Measurements from ENCODE around the gene STOML2.
"Not testable (repeated sequence)": the region's sequence is repeated elsewhere in the genome, so short reads cannot be mapped to it uniquely, and the experiment has no call there.

Gene STOML2

DNA sequence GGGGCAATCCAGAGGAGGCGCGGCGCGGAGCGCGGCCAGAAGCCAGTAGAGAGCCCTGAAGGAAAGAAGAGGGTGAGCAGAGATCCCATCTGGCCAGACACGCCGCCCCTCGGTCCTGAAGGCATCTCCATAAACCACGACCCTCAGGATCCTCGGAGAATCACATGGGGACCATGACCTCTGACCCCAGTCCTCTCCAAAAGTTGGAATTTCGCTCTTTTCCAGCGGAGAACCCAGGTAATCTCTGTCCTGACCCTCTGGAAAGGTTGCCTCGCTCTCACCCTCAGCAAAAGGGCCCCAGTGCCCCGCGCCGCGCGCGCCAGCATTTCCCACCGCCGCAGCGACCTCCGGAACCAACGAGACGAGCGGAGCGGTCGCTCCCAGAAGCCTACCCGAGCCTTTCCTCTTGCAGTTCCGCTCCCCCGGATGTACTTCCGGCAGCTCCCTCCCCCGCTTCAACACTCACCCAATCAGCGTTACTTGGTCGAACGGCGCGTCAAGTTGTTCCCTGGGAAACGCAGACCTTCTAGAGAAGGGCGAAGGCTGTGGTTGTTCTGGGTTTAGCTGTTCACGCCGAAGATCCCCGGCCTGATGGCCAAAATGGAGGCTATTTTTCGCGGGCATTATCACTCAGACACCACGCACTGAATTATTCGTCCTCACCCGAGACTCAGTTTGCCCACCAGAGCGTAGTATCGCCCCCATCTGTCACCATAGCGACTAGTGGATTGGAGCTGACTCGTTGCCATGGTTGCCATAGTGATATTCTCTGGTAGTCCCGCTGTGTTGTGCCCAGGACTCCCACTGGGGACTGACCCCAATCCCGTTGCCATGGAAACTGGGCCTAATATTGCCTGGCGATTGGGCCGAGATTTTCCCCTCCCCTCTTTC lies at the start of gene STOML2:
Gene STOML2, minus strand, starts transcription at position 363 of the 891 bp plus-strand sequence. Its CDS starts 37 bp downstream, at position 326.
- peak; percentile 95 to 96 for DNase-seq

GRCh38 chr9:35147941-35148563 lies 45.1 kb upstream of the STOML2 start:
- DNase-seq = not testable (repeated sequence)

- no peak for DNase-seq
Observed at GRCh38 chr9:35142037-35142436, 39.1 kb upstream of the STOML2 start.

DNA sequence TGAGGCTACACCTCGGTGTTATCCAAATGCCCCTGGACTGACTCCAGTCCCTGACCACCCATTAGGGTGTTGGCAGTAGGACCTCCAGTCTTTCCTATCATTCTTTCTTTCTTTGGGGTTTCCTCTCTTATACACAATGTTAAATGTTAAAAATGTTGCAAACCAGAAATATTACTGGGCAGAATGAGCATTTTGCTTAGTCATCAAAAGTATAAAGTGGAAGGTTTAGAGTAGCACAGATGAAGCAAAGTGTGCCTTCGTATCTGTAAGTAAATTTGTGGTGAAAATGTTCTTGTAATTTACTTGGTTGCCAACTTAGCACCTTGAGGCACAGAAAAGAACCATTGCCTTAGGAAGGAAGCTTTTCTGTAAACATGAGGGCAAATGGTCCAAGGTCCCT lies 37.2 kb upstream of the STOML2 start:
- DNase-seq = no peak

DNA sequence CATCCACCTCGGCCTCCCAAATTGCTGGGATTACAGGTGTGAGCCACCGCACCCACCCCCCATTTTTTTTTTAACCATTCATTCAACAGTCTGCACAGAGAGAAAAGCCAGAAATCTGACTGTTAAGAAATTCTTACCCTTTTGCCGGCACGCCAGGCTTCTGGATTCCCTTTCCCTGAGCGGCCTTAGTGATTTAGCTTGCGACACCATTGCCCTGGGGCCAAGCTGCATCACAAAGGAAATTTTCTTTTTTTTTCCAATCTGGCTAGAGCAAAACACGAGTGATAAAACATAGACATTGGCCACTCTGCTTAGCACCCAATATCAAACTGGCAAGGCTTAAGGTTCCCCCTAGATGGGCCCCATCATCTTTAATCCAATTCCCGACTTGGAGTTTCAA lies 33.9 kb upstream of the STOML2 start:
- no peak for DNase-seq

- no peak for DNase-seq
Observed at GRCh38 chr9:35135988-35136387, 33.1 kb upstream of the STOML2 start.

DNA sequence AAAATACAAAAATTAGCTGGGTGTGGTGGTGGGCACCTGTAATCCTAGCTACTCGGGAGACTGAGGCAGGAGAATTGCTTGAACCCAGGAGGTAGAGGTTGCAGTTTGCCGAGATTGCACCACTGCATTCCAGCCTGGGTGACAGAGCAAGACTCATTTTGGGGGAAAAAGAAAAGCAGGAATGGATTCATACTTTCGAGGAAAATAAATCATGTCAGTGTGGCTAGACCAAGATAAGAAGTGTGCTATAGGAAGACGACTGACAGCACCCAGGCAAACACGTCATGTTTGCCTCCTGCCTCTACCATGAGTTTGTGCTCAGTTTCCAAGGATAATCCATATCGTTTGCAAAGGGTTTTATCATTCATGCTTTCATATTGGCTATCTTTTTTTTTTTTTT lies 32.0 kb upstream of the STOML2 start:
- no peak for DNase-seq

DNA sequence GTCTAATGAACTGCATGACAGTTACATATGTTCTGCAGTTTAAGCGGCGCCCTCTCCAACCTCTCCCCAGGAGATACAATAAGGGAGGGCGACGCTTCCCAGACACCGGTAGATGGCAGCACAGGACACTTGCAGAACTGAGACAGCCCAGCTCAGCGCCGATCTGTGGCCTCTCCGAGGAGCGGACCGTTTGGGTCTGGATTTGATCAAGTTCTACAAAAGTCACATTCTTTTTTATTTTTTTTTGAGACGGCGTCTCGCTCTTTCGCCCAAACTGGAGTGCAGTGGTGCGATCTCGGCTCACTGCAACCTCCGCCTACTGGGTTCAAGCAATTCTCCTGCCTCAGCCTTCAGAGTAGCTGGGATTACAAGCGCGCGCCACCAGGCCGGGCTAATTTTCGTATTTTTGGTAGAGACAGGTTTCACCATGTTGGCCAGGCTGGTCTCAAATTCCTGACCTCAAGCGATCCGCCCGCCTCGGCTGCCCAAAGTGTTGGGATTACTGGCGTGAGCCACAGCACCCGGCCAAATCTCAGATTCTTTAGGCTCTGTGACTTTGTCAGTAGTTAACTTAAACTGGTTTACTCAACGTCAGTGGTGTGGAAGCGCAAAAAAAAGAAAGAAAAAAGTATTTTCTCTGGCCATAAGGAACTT lies 14.1 kb upstream of the STOML2 start:
- peak; percentile 93 to 95 for DNase-seq

- DNase-seq = no peak
Observed at GRCh38 chr9:35116539-35116897, 13.6 kb upstream of the STOML2 start.

- DNase-seq = peak; percentile 97 to 100
Observed at GRCh38 chr9:35115680-35116538, 13.0 kb upstream of the STOML2 start, which contains the start of gene ATOSB. Gene ATOSB, minus strand, starts transcription at chr9:35115862. Its CDS starts 7,588 bp downstream, at chr9:35108274.

DNA sequence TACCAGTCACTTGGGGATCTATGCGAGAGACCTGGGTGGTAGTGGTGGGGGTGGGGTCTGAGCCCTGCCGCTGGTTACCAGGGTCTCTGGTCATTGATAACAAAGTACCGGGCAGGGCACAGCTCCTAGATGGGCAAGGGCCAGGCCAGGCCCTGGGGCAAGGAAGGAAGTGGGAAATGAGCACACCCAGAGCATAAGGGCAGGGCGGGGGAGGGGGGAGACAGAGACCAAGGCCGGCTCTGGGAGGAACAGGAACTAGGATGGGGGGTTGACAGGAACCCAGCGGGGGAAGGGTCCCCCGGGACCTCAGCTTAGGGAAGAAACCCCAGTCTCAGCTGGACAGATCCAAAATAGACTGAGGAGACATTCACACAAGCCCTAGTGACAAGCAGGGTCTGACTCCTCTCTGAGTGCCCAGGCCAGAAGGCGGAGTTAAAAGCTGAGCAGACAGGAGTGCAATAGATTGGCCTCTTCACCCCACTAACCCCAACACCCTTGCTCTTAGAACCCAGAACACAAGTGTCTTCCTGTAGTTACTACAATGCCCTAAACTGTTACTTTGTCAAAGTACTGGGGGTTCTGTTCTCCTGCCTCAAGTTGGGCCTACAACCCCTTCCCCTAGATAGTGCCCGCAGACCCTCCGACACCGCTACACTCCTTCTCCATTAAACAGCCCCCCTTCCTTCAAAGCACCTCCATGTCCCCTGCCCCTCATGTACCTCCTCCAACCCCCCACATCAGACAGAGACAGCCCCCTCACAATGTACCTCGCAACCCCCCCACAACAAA lies 12.1 kb upstream of the STOML2 start:
- DNase-seq = no peak

GRCh38 chr9:35114113-35114839 lies 11.3 kb upstream of the STOML2 start:
- DNase-seq = peak; percentile 58 to 84

DNA sequence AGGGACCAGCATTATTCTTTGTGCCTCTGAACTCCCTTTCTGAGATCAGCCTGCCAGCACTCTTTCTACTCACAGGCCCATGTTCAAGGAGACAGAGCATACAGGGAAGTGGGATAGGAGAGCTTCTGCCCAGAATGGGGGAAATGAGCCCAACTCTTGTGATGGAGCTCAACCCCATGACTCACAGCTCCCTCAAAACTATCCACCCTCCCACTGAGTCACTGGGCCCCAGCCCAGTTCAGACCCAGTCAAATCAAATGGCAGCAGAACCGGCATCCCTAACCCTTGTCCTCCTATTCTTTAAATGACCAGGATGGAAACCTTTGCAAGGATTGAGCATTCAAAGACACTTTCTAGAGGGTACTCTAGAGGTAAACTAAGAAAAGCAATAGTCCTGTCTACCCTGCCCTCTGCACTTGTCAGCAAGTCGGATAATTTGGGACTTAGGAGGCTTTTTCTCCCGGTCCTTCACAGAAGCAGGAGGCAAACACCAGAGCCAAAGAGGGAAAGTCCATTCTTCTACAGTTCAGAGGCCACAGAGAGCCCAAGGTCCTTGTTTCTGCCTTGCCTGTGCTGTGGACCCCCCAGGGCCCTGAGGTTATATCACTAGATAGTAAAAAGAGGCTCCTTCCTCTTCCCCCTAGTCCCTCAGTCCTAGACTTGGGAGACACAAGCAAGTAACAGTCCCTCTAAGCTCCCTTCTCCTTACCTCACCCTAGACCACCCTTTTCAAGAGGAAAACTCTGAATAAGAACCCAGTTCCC lies 9.5 kb upstream of the STOML2 start:
- no peak for DNase-seq

GRCh38 chr9:35111001-35111933 lies 8.3 kb upstream of the STOML2 start:
- peak; percentile 97 to 99 for DNase-seq

- peak in 1 of 2 experiments; percentile 45 for DNase-seq
Observed at GRCh38 chr9:35110327-35110761, 7.4 kb upstream of the STOML2 start.

- no peak for DNase-seq
Observed at GRCh38 chr9:35108946-35109575, 6.1 kb upstream of the STOML2 start.

DNA sequence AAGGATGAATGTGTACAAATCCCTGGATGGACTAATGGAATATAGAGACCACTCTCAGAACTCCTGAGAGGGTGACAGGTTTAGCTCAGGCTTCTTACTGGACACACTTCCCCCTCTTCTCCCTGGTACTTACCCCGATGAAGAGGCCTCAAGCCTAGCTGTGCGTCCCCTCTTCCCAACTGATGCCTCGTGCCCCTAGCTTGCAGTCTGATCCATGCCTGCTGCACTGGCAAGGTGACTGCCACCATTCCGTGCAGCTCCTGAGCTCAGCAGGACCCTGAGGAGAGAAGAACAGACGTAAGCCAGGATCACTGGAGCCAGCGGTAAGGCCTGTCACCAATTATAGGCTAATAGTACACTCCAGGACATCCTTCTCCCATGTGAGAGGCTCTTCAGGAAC lies 5.5 kb upstream of the STOML2 start:
- no peak for DNase-seq

Data from NCI-H446 (cell line).